ENCODE measurements around the gene TOMM6. TPM values are rescaled to one million over a fixed set of nuclear protein-coding genes. Genes with fewer than 3 reads are reported as not detected.

TOMM6 gene
- total and polyA plus RNA-seq, 4 donors: 48.2 to 123 (median 86.1) TPM

DNA sequence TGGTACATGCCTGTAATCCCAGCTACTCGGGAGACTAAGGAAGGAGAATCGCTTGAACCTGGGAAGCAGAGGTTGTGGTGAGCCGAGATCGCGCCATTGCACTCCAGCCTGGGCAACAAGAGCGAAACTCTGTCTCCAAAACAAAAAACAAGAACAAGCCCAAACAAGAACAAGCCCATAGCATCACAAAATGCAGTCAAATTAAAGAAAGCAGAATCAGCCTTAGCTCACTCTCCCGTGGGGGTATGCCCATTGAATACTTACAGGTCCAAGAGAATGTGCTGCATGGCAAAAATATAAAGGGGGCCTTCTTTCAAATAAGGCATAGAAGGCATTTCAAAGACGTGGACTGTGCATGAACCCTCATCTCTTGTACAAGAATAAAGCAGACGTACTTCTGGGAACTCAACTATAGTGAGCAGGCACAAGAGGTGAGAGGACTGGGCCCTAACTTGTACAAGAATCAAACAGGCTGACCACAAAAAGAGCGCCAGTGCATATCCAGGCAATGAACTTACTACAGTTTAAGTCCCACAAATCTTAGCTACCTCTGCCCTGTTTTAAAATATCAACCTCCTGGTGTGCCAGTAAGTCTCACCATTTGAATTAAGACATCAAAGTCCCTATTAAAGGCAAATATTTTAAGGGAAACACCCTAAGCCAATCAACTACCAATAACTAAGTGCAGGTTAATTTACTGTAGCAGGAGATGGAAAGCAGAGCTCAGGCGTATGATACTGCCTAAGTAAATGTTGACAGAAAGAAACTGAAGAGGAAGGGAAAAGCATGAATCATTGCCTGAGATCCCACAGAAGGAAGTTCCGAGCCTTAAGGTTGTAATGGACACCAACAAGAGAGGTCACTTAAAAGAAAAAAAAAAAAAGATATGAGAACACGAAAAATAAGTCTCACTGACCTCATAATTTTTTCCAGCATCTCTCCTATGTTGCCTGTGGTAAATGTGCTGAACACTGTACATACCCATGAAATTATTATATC lies 37.4 kb downstream of the TOMM6 start:
- Histone ChIP-seq H3K9me3 (ENCODE audit: control insufficient read depth in 4 of 4, low read length in 3 of 4) (no peaks in the 10 kb centered on the region), H3K4me1 (ENCODE audit: control insufficient read depth in 4 of 4, insufficient read depth in 4 of 4, low read length in 3 of 4) (no peaks in the 10 kb centered on the region), H3K9ac (ENCODE audit: low read depth in 1 of 2, low read length in 2 of 2) (no peak overlapping the region), H3K27me3 (ENCODE audit: control insufficient read depth in 4 of 4, insufficient read depth in 4 of 4, low read length in 3 of 4) (no peaks in the 10 kb centered on the region), H3K27ac (ENCODE audit: low read depth in 1 of 2, low read length in 2 of 2) (no peak overlapping the region), H3K4me3 (ENCODE audit: low read depth in 1 of 3, low read length in 3 of 3) (no peak overlapping the region), H3K36me3 (ENCODE audit: control insufficient read depth in 4 of 4, insufficient read depth in 3 of 4, low read depth in 1 of 4, low read length in 3 of 4) (no peaks in the 10 kb centered on the region)
- WGBS: 92% methylated on average over 13 of the region's 13 CpGs
- DNase-seq (ENCODE audit: low spot score): no peak
- TF ChIP-seq, protein P1, sequence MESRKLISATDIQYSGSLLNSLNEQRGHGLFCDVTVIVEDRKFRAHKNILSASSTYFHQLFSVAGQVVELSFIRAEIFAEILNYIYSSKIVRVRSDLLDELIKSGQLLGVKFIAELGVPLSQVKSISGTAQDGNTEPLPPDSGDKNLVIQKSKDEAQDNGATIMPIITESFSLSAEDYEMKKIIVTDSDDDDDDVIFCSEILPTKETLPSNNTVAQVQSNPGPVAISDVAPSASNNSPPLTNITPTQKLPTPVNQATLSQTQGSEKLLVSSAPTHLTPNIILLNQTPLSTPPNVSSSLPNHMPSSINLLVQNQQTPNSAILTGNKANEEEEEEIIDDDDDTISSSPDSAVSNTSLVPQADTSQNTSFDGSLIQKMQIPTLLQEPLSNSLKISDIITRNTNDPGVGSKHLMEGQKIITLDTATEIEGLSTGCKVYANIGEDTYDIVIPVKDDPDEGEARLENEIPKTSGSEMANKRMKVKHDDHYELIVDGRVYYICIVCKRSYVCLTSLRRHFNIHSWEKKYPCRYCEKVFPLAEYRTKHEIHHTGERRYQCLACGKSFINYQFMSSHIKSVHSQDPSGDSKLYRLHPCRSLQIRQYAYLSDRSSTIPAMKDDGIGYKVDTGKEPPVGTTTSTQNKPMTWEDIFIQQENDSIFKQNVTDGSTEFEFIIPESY (IDR thresholded peaks at IDR 0.05): no peak
- no peak for TF ChIP-seq HNF4G (IDR thresholded peaks at IDR 0.05)
- TF ChIP-seq, protein P2, sequence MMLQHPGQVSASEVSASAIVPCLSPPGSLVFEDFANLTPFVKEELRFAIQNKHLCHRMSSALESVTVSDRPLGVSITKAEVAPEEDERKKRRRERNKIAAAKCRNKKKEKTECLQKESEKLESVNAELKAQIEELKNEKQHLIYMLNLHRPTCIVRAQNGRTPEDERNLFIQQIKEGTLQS (IDR thresholded peaks at IDR 0.05): no peak
- no peak for TF ChIP-seq NR2F2 (IDR thresholded peaks at IDR 0.05)
- TF ChIP-seq, protein P3, sequence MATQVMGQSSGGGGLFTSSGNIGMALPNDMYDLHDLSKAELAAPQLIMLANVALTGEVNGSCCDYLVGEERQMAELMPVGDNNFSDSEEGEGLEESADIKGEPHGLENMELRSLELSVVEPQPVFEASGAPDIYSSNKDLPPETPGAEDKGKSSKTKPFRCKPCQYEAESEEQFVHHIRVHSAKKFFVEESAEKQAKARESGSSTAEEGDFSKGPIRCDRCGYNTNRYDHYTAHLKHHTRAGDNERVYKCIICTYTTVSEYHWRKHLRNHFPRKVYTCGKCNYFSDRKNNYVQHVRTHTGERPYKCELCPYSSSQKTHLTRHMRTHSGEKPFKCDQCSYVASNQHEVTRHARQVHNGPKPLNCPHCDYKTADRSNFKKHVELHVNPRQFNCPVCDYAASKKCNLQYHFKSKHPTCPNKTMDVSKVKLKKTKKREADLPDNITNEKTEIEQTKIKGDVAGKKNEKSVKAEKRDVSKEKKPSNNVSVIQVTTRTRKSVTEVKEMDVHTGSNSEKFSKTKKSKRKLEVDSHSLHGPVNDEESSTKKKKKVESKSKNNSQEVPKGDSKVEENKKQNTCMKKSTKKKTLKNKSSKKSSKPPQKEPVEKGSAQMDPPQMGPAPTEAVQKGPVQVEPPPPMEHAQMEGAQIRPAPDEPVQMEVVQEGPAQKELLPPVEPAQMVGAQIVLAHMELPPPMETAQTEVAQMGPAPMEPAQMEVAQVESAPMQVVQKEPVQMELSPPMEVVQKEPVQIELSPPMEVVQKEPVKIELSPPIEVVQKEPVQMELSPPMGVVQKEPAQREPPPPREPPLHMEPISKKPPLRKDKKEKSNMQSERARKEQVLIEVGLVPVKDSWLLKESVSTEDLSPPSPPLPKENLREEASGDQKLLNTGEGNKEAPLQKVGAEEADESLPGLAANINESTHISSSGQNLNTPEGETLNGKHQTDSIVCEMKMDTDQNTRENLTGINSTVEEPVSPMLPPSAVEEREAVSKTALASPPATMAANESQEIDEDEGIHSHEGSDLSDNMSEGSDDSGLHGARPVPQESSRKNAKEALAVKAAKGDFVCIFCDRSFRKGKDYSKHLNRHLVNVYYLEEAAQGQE (IDR thresholded peaks at IDR 0.05): no peak
- no peak for TF ChIP-seq YY1 (IDR thresholded peaks at IDR 0.05)
- no peak for TF ChIP-seq JUND (IDR thresholded peaks at IDR 0.05)
- TF ChIP-seq RAD21 (IDR thresholded peaks at IDR 0.05): no peak
- no peak for TF ChIP-seq SP1 (IDR thresholded peaks at IDR 0.05)
- no peak for TF ChIP-seq FOXA2 (IDR thresholded peaks at IDR 0.05)
- no peak for TF ChIP-seq RXRA (IDR thresholded peaks at IDR 0.05)
- TF ChIP-seq, protein P4, sequence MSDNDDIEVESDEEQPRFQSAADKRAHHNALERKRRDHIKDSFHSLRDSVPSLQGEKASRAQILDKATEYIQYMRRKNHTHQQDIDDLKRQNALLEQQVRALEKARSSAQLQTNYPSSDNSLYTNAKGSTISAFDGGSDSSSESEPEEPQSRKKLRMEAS (IDR thresholded peaks at IDR 0.05): no peak
- TF ChIP-seq FOXA1 (IDR thresholded peaks at IDR 0.05): no peak
- TF ChIP-seq GABPA (IDR thresholded peaks at IDR 0.05 in 1 of 2, conservative IDR thresholded peaks at IDR 0.05 in 1 of 2): no peak
- TF ChIP-seq, protein P5, sequence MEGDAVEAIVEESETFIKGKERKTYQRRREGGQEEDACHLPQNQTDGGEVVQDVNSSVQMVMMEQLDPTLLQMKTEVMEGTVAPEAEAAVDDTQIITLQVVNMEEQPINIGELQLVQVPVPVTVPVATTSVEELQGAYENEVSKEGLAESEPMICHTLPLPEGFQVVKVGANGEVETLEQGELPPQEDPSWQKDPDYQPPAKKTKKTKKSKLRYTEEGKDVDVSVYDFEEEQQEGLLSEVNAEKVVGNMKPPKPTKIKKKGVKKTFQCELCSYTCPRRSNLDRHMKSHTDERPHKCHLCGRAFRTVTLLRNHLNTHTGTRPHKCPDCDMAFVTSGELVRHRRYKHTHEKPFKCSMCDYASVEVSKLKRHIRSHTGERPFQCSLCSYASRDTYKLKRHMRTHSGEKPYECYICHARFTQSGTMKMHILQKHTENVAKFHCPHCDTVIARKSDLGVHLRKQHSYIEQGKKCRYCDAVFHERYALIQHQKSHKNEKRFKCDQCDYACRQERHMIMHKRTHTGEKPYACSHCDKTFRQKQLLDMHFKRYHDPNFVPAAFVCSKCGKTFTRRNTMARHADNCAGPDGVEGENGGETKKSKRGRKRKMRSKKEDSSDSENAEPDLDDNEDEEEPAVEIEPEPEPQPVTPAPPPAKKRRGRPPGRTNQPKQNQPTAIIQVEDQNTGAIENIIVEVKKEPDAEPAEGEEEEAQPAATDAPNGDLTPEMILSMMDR (IDR thresholded peaks at IDR 0.05; ENCODE audit: low read depth, low read length, missing input control): no peak
- TF ChIP-seq HNF4A (conservative IDR thresholded peaks at IDR 0.05): no peak
- TF ChIP-seq EGR1 (IDR thresholded peaks at IDR 0.05; ENCODE audit: low read depth in 2 of 2): no peak
